Measurements from ENCODE around the gene GNAQ. TPM values are rescaled to one million over a fixed set of nuclear protein-coding genes. Genes with fewer than 3 reads are reported as not detected.
A peak's percentile ranks its signal among the peaks of the same experiment; 100 is the strongest.

The GNAQ gene
- total RNA-seq, 1 donor from 2014 or later, result 64.9 TPM

GRCh38 chr9:77794985-77795384, 236.6 kb downstream of the GNAQ start:
- no peak overlapping the region for H3K4me3 Mint-ChIP-seq (ENCODE audit: low read depth)

GRCh38 chr9:77793849-77794248, 237.8 kb downstream of the GNAQ start:
- Mint-ChIP-seq H3K36me3 (ENCODE audit: insufficient read depth) (peaks cover 15% of the 10 kb centered on the region), H3K4me1 (ENCODE audit: low read depth) (peaks cover 7% of the 10 kb centered on the region), H3K27me3 (no peaks in the 10 kb centered on the region), H3K27ac (no peak overlapping the region), H3K9me3 (ENCODE audit: low read depth) (no peaks in the 10 kb centered on the region), H3K4me3 (ENCODE audit: low read depth) (no peak overlapping the region)
- no peak for DNase-seq (ENCODE audit: low spot score, unreplicated experiment)
- TF ChIP-seq CTCF (IDR thresholded peaks at IDR 0.05; ENCODE audit: unreplicated experiment), result no peak

More at GRCh38 chr9:77794985-77795384, 236.6 kb downstream of the GNAQ start:
- H3K36me3 Mint-ChIP-seq (ENCODE audit: insufficient read depth), result peaks cover 13% of the 10 kb centered on the region
- peaks cover 7% of the 10 kb centered on the region for H3K4me1 Mint-ChIP-seq (ENCODE audit: low read depth)
- no peaks in the 10 kb centered on the region for H3K9me3 Mint-ChIP-seq (ENCODE audit: low read depth)
- no peak overlapping the region for H3K27ac Mint-ChIP-seq
- DNase-seq (ENCODE audit: low spot score, unreplicated experiment), result no peak
- H3K27me3 Mint-ChIP-seq, result no peaks in the 10 kb centered on the region
- TF ChIP-seq CTCF (IDR thresholded peaks at IDR 0.05; ENCODE audit: unreplicated experiment), result no peak

- Mint-ChIP-seq H3K27ac (peak overlapping the region; percentile 50), H3K9me3 (ENCODE audit: low read depth) (no peaks in the 10 kb centered on the region), H3K27me3 (no peaks in the 10 kb centered on the region), H3K4me3 (ENCODE audit: low read depth) (no peak overlapping the region), H3K36me3 (ENCODE audit: insufficient read depth) (peaks cover 15% of the 10 kb centered on the region), H3K4me1 (ENCODE audit: low read depth) (peaks cover 7% of the 10 kb centered on the region)
- no peak for DNase-seq (ENCODE audit: low spot score, unreplicated experiment)
- no peak for TF ChIP-seq CTCF (IDR thresholded peaks at IDR 0.05; ENCODE audit: unreplicated experiment)
These were observed 241.7 kb downstream of the GNAQ start for GRCh38 chr9:77789891-77790290.

- H3K9me3 Mint-ChIP-seq (ENCODE audit: low read depth), result peaks cover 1% of the 10 kb centered on the region
- TF ChIP-seq CTCF (IDR thresholded peaks at IDR 0.05; ENCODE audit: unreplicated experiment), result no peak
- H3K27me3 Mint-ChIP-seq, result no peaks in the 10 kb centered on the region
- no peaks in the 10 kb centered on the region for H3K4me1 Mint-ChIP-seq (ENCODE audit: low read depth)
- no peak overlapping the region for H3K27ac Mint-ChIP-seq
- H3K36me3 Mint-ChIP-seq (ENCODE audit: insufficient read depth), result peaks cover 25% of the 10 kb centered on the region
- DNase-seq (ENCODE audit: low spot score, unreplicated experiment), result no peak
- no peak overlapping the region for H3K4me3 Mint-ChIP-seq (ENCODE audit: low read depth)
These were observed 246.3 kb downstream of the GNAQ start for GRCh38 chr9:77785341-77785740.

GRCh38 chr9:77783518-77783917, 248.1 kb downstream of the GNAQ start:
- Mint-ChIP-seq H3K9me3 (ENCODE audit: low read depth) (peaks cover 13% of the 10 kb centered on the region), H3K4me1 (ENCODE audit: low read depth) (no peaks in the 10 kb centered on the region)

More at GRCh38 chr9:77783518-77783917, 248.1 kb downstream of the GNAQ start:
- no peak for DNase-seq (ENCODE audit: low spot score, unreplicated experiment)
- H3K27me3 Mint-ChIP-seq, result no peaks in the 10 kb centered on the region
- H3K36me3 Mint-ChIP-seq (ENCODE audit: insufficient read depth), result peaks cover 39% of the 10 kb centered on the region
- no peak overlapping the region for H3K27ac Mint-ChIP-seq
- no peak for TF ChIP-seq CTCF (IDR thresholded peaks at IDR 0.05; ENCODE audit: unreplicated experiment)
- no peak overlapping the region for H3K4me3 Mint-ChIP-seq (ENCODE audit: low read depth)

All from progenitor cell of endocrine pancreas (in vitro differentiated cells).